WI38 (cell line): Measurements from ENCODE around the gene USP5.

Experiments
- H3K4me3 ChIP-seq: 2 replicates; pipeline ENCODE4 v1.5.1; 2011; ENCODE audit warnings: low read depth, mild to moderate bottlenecking, control low read depth, low read length
- TF ChIP-seq, protein P1 (sequence below): IDR thresholded peaks from 2 replicates; pipeline ENCODE4 v1.5.1; 2012; ENCODE audit warnings: low read depth, mild to moderate bottlenecking, control low read depth, low read length

The USP5 gene

DNA sequence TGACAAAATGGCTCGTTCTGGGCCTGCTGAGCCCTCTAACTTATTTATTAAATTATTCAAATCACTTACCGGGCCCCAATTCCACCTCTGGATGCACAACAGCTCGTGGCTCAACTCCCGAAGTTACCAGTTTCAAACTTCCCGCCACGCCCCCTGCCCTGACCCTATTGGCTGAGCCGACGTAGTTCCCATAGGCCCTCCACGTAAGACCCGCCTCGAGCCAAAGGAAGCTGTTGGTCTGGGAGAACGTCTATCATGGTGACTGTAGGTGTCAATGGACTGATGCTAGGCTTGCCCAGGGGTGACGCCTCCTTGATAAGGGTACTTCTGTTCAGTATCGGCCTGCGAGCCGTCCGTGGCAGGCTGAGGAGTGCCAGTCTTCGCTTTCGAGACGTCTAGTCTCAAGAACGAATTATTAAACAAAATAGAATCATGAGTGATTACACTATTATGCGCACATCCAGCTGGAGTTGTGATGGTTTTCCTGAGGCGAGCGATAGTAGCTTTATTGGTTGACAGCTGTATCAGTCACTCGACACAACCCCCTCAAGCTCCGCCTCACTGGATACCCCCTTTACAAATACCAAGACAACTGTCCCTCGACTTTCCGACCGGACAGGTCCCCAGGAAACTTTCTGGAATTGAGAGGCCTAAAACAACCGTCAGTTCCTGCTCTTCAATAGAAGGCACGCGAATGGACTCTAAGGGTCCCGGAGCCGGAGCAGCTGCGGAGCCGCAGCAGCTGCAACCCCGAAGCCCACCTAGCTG lies 613 bp upstream of the USP5 start, which contains the start of gene CDCA3:
Gene CDCA3 (minus strand): TSS at position 134 of the 768 bp plus-strand sequence. CDS start 334 bp downstream, outside the sequence.
- TF ChIP-seq, protein P1, sequence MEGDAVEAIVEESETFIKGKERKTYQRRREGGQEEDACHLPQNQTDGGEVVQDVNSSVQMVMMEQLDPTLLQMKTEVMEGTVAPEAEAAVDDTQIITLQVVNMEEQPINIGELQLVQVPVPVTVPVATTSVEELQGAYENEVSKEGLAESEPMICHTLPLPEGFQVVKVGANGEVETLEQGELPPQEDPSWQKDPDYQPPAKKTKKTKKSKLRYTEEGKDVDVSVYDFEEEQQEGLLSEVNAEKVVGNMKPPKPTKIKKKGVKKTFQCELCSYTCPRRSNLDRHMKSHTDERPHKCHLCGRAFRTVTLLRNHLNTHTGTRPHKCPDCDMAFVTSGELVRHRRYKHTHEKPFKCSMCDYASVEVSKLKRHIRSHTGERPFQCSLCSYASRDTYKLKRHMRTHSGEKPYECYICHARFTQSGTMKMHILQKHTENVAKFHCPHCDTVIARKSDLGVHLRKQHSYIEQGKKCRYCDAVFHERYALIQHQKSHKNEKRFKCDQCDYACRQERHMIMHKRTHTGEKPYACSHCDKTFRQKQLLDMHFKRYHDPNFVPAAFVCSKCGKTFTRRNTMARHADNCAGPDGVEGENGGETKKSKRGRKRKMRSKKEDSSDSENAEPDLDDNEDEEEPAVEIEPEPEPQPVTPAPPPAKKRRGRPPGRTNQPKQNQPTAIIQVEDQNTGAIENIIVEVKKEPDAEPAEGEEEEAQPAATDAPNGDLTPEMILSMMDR: no peak
- peak within 1 kb of the TSS; percentile 65 for H3K4me3 ChIP-seq

DNA sequence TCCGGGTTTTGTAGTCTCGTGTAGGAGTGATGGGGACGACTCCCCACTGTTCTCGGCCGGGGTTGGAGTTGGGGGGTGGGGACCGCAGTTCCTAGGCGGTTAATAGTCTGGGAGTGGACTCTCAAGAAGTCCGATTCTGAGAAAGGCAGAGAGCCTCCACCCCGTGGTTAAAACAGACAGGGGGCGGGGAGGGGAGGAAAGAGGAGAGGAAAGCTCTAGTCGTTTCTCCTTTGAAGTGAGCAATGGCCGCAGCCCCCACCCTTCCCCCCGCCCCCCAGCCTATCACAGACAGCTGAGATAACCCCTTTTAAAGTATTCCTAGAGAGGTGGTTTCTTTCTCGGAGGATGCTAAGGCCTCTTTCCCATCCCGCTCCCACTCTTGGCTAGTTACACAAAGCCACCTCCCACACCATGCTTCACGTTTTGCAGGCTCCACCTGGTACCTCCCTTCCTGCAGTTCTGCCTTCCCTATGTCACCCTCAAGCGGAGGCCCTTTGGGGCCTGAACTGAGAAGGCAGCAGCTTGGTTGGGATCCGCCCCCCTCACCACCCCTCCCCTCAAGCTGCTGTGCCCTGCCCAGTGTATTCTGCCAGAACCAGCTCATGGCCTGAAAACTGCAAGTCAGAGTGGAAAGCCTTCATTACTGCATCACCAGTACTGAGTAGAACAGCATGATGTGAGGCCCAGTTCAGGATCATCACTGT lies 853 bp downstream of the USP5 start:
- TF ChIP-seq, protein P1: no peak
- H3K4me3 ChIP-seq: peak overlapping the region; percentile 65

DNA sequence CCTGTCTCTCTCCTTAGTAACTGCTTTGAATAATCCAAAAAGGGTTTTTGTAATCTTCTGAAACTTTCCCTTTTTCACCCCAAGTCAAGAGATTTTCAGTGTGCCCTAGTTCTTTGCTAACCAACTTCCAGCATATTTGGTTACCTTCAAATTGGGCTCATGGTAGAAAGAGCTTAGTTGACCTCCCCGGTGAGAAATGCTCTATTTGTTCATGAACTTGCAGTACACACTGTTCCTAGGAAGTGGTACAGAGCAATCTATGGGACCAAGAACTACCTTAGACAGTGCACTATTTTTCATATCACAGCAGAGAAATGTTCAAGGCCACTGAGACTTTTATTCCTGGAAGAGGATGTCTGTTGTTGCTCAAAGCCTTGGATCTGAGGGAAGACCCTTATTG lies 1.7 kb downstream of the USP5 start:
- peak overlapping the region; percentile 65 for H3K4me3 ChIP-seq
- TF ChIP-seq, protein P1: no peak

DNA sequence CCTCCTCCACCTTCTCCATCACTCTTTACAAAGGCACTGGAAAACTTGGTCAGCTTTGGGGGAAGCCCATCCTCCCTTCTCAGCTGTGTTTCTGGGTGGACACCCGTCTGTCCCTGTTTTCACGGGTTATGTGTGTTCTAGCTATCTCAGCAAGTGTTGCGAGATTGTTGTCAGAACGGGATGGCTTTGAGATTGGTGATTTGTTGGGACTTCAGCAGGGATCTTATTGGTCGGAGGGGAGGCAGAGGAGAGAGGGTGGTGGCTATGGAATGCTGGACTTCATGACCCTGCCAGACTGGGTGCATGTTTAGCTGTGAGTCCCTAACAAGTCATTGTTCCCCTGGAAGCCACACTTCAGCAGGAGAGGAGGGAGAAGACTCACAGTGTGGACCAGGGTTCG lies 2.1 kb downstream of the USP5 start:
- no peak overlapping the region for H3K4me3 ChIP-seq
- TF ChIP-seq, protein P1: no peak

DNA sequence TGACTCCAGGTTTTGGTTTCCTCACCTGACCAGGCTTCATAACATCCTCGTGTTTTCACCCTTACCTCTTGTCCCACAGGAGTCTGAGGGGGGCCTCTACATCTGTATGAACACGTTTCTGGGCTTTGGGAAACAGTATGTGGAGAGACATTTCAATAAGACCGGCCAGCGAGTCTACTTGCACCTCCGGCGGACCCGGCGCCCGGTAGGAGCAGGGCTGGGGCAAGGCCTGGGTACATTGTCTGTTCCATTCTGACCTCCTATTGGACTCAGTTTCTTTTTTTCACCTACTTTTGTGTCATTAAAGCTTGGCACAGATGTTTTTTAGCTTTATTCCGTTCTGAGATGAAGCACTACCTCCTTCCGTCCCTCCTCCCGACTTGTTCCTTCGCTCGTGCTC lies 3.4 kb downstream of the USP5 start:
- TF ChIP-seq, protein P1: no peak
- H3K4me3 ChIP-seq: no peak overlapping the region

DNA sequence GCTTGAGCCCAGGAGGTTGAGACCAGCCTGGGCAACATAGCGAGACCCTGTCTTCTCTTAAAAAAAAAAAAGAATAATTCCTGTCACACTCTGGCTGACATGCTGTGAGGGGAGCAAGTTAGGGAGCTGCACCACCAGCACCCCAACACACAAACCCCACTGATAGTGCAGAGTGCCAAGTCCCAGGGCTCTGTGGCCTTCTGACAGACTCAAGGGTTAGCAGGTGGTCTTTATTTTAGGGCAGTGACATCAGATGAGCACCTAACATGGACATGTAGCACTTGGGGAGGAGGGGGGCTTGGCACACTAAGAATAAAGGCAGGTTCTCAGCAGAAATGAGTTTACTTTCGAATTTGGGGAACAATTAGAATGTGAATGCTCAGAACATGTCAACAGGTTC lies 6.8 kb downstream of the USP5 start:
- TF ChIP-seq, protein P1: no peak
- H3K4me3 ChIP-seq: no peak overlapping the region

DNA sequence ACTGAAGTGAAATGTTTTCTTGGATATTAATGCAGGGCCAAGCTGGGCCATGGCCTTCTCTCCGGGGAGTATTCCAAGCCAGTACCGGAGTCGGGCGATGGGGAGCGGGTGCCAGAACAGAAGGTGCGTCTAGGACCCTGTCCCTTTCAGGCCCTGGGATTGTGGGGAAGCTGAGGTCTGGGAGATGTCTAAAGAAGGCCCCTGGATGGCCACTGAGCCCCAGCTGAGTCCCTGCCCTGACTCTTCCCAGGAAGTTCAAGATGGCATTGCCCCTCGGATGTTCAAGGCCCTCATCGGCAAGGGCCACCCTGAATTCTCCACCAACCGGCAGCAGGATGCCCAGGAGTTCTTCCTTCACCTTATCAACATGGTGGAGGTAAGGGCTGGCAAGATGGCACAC lies 8.2 kb downstream of the USP5 start:
- TF ChIP-seq, protein P1: no peak

More for the DNA sequence above, 8.2 kb downstream of the USP5 start:
- no peak overlapping the region for H3K4me3 ChIP-seq
